ENCODE data around the gene FOCAD.

FOCAD gene

DNA sequence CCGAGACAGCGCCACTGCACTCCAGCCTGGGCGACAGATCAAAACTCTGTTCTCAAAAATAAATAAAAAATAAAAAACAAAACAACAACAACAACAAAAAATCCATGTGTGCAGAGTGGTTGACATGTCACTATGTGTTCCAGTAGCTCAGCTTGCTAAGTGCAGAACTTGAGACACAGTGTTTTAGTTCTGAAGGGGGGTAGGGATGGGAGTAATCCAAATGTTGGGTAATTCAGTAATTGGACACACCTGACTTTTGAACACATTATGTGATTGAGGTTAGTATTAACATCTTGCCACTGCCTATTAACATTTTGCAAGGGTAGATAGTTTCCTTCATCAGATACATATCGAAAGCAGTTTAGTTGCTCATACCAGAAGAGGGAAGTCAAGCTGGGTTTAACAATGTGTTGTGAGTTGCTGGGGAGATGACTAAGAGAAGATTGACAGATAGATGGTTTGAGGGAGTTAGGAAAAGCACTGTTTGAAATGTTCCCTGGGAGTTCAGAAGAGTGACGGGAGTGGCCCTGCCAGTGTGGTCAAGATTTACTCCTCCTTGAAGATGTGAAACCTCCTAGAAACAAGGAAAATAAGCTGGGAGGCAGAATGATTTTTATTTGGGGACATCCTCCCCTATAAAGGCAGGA lies 346.5 kb downstream of the FOCAD start:
- peak; percentile 13 for DNase-seq

- peak; percentile 78 for DNase-seq
Measured at GRCh38 chr9:21031091-21031807, 347.2 kb downstream of the FOCAD start, which contains the start of gene HACD4. TSS of gene HACD4 (minus strand) at chr9:21031640. CDS start at chr9:21031590, 50 bp downstream.

DNA sequence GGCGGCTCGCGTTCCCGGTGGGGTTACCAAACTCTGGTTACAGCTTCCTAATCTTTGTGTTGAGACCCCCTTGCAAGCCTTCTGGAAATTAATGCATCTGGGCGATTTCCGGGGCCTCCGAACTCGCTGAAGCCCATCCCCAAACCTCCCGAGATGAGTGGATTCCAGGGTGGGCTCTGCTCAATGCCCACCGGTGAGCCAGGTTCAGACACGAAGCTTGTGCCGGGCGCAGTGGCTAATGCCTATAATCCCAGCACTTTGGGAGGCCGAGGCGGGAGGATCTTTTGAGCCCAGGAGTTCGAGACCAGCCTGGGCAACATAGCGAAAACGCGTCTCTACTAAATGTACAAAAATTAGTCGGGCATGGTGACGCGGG lies 347.7 kb downstream of the FOCAD start:
- DNase-seq: no peak

DNA sequence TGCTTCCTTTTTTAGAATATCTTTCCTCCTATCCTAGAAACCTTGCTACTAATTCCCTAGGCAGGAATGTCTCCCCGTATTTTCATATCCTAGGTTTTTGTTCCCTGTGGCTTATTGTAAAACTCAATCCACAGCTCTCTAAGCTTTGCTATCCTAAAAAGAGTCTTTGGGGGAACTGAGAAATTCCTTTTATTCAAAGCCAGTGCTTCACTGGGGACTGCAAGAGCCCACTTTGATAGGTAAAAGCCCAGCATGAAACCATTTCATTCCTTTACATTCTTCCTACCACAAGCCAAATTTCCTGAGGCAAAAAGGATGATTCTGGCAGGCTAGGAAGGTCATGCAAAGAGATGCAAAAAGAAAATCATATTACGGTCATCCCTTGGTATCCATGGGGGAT lies 353.2 kb downstream of the FOCAD start:
- DNase-seq: no peak

- no peak for DNase-seq
Measured at GRCh38 chr9:21039302-21039701, 355.2 kb downstream of the FOCAD start.

DNA sequence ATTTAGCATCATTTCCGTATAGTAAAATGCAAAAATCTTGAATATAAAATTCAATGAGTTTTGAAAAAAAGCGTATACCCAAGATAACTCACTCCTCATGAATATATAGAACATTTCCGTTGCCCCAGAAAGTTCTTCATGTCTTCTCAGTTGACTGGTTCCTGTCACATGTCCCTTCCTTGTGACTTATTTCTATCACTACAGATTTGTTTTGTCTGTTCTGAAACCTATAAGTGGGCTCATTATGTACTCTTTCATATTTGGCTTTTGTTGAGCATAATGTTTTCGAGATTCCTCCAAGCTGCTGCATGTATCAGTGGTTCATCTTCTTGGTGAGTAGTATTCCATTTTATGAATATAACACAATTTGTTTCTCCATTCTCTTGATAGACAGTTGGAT lies 358.4 kb downstream of the FOCAD start:
- DNase-seq: no peak

DNA sequence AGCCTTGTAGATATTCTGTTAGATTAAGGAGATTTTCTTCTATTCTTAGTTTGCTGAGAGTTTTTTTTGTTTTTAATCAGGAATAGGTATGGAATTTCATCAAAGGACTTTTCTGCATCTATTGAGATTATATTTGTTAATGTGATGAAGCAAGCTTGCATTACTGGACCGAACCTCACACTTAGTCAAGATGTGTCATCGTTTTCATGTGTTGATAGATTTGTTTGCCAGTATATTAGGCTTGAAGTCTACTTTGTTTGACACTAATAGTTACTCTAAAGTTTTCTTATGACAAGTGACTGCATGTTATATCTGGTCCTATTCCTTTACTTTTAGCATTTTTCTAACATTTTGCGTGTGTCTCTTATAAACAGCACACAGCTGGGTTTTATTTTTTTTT lies 359.8 kb downstream of the FOCAD start:
- DNase-seq: no peak
